Muscle layer of duodenum (tissue), 2 donors: ENCODE data around the gene CTSL.

Source experiments
- H3K27ac ChIP-seq: one replicate; pipeline ENCODE4 v1.7.0; 2013; ENCODE audit warnings: mild to moderate bottlenecking, low read length
- H3K27me3 ChIP-seq: one replicate; pipeline ENCODE4 v1.7.0; 2013; ENCODE audit warnings: low read depth, mild to moderate bottlenecking, control low read depth, low read length
- H3K36me3 ChIP-seq, 2 donors: one replicate each; pipeline ENCODE4 v1.7.0; 2013; ENCODE audit warnings: low read length in 2 of 2, control low read depth in 1 of 2, mild to moderate bottlenecking in 1 of 2; ENCODE audit not compliant: insufficient read depth in 2 of 2, control insufficient read depth in 1 of 2
- H3K4me1 ChIP-seq, 2 donors: one replicate each; pipeline ENCODE4 v1.7.0; 2013; ENCODE audit warnings: low read length in 2 of 2, mild to moderate bottlenecking in 2 of 2, control low read depth in 1 of 2, moderate library complexity in 1 of 2; ENCODE audit not compliant: insufficient read depth in 2 of 2, control insufficient read depth in 1 of 2
- H3K4me3 ChIP-seq, 2 donors: one replicate each; pipeline ENCODE4 v1.7.0; 2013; ENCODE audit warnings: low read length in 2 of 2, low read depth in 1 of 2, mild to moderate bottlenecking in 1 of 2
- H3K9me3 ChIP-seq, 2 donors: one replicate each; pipeline ENCODE4 v1.7.0; 2013; ENCODE audit warnings: low read length in 2 of 2, control low read depth in 1 of 2, mild to moderate bottlenecking in 1 of 2; ENCODE audit not compliant: control insufficient read depth in 1 of 2
- donor health status: healthy.

The CTSL gene

DNA sequence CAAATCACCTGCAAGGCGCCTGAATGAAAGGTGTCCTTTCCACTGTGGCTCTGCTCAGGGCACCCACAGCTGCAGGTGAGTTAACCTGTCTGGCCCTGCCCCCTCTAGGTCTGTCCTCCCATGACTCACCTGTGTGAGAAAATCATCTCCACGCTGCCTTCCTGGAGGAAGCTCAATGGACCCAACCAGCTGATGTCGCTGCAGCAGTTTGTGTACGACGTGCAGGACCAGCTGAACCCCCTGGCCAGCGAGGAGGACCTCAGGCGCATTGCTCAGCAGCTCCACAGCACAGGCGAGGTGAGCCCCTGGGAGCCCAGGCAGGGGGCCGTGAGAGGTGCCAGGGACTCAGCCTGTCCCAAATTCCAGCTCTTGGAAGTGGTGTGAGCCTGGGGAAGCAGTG, 23.0 kb upstream of the CTSL start:
- Histone ChIP-seq H3K4me1 (peaks cover 0 to under 1% of the 10 kb centered on the region in 2 donors), H3K36me3 (peaks cover 25 to 39% of the 10 kb centered on the region in 2 donors), H3K27me3 (no peaks in the 10 kb centered on the region), H3K4me3 (no peak overlapping the region), H3K27ac (no peak overlapping the region), H3K9me3 (no peaks in the 10 kb centered on the region)

DNA sequence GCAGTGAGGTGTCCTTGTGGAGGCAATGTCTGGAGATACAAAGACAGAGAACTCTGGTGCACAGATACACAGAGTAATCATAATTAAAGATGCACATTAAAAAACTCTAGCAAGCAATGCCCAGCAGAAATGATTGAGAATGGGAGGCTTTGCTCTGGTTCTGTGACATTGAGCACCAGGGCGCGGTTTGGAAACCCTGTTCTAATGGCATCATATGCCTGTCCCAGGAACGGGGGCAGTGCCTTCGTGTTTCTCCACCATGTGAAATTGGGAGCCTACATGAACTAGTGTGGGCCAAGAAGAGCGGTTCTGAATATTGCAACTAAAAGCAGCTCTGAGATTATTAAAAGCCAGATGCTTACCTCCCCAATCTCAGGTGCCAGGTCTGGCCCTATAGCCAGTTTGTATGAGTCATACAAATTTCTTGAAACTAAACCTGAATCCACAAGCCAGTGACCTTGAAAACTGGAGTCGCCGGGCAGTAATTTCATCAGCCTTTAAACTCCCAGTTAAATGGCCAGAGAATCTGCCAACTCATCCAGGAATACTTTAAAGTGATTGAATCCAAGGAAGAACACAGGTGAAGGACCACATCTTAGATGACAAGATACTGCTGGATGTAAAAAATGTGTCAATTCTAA, 22.2 kb upstream of the CTSL start:
- no peaks in the 10 kb centered on the region for H3K27me3 ChIP-seq
- no peak overlapping the region for H3K4me3 ChIP-seq
- peaks cover 0 to 3% of the 10 kb centered on the region in 2 donors for H3K4me1 ChIP-seq
- peaks cover 18 to 31% of the 10 kb centered on the region in 2 donors for H3K36me3 ChIP-seq
- no peaks in the 10 kb centered on the region for H3K9me3 ChIP-seq
- no peak overlapping the region for H3K27ac ChIP-seq

DNA sequence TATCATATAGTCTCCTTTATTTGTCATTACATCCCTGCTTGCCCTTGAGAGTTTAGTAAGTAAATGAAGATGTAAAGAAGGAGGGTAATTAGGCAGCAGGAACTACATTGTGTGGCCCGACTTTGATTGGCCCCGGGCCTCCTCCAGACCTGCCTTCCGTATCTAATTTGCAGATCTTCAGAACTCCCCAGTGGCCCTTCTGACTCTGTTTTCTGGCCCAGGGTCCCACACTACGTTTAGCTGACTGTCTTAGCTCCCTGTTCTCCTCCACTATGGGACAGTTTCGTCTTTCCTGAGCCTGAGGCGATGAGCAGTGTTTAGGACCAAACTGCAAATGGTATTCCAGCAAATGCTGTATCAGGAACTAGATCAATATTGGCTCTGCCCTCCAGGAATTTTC, 21.6 kb upstream of the CTSL start:
- Histone ChIP-seq H3K9me3 (no peaks in the 10 kb centered on the region), H3K4me3 (no peak overlapping the region), H3K27me3 (no peaks in the 10 kb centered on the region), H3K36me3 (peaks cover 18 to 26% of the 10 kb centered on the region in 2 donors), H3K27ac (no peak overlapping the region), H3K4me1 (peaks cover 0 to 3% of the 10 kb centered on the region in 2 donors)

DNA sequence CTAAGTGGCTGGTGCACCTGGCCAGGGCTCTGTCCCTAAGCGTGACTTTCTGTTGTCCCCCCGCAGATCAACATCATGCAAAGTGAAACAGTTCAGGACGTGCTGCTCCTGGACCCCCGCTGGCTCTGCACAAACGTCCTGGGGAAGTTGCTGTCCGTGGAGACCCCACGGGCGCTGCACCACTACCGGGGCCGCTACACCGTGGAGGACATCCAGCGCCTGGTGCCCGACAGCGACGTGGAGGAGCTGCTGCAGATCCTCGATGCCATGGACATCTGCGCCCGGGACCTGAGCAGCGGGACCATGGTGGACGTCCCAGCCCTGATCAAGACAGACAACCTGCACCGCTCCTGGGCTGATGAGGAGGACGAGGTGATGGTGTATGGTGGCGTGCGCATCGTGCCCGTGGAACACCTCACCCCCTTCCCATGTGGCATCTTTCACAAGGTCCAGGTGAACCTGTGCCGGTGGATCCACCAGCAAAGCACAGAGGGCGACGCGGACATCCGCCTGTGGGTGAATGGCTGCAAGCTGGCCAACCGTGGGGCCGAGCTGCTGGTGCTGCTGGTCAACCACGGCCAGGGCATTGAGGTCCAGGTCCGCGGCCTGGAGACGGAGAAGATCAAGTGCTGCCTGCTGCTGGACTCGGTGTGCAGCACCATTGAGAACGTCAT, 19.7 kb upstream of the CTSL start:
- peaks cover 11 to 25% of the 10 kb centered on the region in 2 donors for H3K36me3 ChIP-seq
- peaks cover 0 to 3% of the 10 kb centered on the region in 2 donors for H3K4me1 ChIP-seq
- no peak overlapping the region for H3K27ac ChIP-seq
- H3K27me3 ChIP-seq: no peaks in the 10 kb centered on the region
- H3K9me3 ChIP-seq: no peaks in the 10 kb centered on the region
- H3K4me3 ChIP-seq: no peak overlapping the region

DNA sequence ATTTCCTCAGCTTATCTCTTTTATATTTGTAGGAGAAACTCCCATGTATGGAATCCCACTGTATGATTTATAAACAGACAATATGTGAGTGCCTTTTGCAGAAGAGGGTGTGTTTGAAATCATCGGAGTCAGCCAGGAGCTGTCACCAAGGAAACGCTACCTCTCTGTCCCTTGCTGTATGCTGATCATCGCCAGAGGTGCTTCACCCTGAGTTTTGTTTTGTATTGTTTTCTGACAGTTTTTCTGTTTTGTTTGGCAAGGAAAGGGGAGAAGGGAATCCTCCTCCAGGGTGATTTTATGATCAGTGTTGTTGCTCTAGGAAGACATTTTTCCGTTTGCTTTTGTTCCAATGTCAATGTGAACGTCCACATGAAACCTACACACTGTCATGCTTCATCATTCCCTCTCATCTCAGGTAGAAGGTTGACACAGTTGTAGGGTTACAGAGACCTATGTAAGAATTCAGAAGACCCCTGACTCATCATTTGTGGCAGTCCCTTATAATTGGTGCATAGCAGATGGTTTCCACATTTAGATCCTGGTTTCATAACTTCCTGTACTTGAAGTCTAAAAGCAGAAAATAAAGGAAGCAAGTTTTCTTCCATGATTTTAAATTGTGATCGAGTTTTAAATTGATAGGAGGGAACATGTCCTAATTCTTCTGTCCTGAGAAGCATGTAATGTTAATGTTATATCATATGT, 18.0 kb upstream of the CTSL start:
- peaks cover 0 to 3% of the 10 kb centered on the region in 2 donors for H3K4me1 ChIP-seq
- H3K9me3 ChIP-seq: no peaks in the 10 kb centered on the region
- H3K4me3 ChIP-seq: no peak overlapping the region
- H3K27me3 ChIP-seq: no peaks in the 10 kb centered on the region
- H3K36me3 ChIP-seq: peaks cover 11 to 25% of the 10 kb centered on the region in 2 donors
- no peak overlapping the region for H3K27ac ChIP-seq

DNA sequence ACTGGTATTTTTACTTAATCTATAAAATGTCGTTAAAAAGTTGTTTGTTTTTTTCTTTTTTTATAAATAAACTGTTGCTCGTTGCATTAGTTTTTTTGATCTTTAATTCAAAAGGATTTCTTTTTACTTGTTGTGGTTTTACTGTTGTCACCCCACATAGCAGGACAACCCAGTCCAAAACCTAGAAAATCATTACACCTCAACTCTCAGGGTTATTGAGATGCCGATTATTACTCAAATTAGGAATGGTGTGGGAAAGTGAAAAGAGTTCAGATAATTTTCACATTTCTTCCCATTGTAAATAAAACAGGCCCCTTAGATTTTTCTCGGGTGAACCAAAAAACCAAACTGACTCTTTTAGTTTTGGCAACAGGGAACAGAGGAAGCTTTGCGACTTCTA, 17.4 kb upstream of the CTSL start:
- Histone ChIP-seq H3K27me3 (no peaks in the 10 kb centered on the region), H3K4me1 (peaks cover 0 to 3% of the 10 kb centered on the region in 2 donors), H3K27ac (no peak overlapping the region), H3K4me3 (no peak overlapping the region), H3K9me3 (no peaks in the 10 kb centered on the region), H3K36me3 (peaks cover 11 to 21% of the 10 kb centered on the region in 2 donors)

DNA sequence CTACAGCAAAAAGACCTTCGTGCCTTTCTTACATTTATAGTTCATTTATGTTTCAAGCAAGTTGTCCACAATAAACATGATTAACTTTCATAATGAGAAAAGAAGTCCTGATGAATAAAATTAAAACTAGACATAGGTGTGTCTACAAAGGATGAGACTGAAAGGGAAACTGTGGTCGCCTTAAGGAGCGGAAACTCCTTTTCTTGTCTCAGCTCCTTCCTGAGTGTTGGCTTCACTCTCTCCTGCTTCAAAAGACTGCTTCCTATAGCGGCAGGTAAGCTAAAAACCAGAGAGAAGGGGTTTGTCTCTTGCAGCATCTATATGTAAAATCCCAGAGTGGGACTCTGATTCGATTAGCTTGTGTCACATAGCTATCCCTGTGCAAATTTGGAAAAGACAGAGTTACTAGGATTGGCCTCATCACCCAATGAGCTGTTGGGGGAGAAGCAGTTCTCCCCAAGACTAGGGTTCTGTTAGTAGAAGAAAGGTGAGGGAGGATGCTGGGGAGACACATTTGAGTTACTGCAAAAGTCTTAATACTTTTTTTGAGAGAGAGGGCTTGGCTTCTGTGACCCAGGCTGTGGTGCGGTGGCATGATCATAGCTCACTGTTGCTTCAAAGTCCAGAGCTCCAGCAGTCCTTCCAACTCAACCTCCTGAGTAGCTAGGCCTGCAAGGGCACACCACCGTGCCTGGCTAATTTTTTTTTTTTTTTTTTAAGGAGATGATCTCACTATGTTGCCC, 16.8 kb upstream of the CTSL start:
- Histone ChIP-seq H3K4me1 (peaks cover 0 to 3% of the 10 kb centered on the region in 2 donors), H3K9me3 (no peaks in the 10 kb centered on the region), H3K36me3 (peaks cover 11 to 20% of the 10 kb centered on the region in 2 donors), H3K4me3 (no peak overlapping the region), H3K27ac (no peak overlapping the region), H3K27me3 (no peaks in the 10 kb centered on the region)

DNA sequence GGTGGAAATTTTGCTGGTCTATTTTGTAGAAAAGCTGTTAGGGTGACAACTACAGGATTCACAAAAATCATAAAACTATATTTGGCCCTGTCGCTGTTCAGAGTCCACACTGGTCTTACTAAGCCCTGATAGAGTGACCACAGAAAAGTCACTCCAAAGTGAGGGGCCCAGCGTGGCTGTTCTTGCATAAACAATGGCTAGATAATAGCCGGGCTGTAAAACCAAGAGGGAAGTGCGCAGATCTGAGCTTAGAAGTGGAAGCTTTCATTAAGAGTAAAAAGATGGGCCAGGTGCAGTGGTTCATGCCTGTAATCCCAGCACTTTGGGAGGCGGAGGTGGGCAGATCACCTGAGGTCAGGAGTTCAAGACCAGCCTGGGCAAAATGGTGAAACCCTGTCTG, 15.5 kb upstream of the CTSL start:
- no peaks in the 10 kb centered on the region for H3K27me3 ChIP-seq
- no peaks in the 10 kb centered on the region for H3K9me3 ChIP-seq
- no peak overlapping the region for H3K4me3 ChIP-seq
- H3K4me1 ChIP-seq: peaks cover 0 to 3% of the 10 kb centered on the region in 2 donors
- H3K36me3 ChIP-seq: peaks cover 11 to 24% of the 10 kb centered on the region in 2 donors
- no peak overlapping the region for H3K27ac ChIP-seq

DNA sequence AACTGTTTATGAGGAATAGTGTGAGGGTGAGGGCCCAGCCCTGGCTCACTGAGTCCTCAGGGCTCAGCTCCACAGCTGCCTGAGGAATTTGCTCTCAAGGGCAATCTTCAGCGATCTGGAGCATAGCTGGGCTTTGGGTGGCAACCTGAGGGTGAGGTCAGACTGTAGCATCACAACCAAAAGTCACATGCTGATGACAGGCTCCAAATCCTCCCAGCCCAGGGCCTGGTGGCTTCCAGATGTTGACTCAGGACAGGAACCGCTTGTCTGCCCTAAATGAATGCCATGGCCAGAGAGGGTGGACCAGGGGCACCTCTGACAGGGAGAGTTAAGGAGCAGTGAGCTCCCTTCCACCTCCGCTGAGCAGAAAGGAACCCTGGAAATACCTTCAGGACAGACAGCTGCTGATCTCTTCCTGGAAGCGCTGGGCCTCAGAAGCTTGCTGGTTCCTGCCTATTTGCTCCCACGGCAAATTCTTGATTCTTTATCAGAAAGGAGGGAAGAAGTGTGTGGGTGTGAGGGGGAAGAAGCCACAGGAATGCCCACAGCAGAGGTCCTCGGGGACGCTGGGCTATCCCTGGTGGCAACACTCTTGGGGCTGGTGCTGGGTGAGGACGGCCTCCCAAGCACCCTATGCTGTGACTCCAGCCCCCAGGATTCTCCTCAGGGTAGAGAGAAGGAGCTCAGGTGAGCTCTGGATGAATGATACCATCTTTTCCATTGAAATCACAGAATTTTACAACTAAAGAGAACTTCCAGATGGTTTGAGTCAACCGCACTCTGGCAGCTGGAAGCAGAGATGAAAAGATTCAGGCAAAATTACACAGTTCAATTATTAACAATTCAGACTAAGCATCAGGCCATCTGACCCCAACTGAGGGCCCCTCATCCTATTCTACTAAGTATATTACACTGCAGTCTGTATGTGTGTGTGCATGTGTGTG, 13.8 kb upstream of the CTSL start:
- Histone ChIP-seq H3K4me3 (no peak overlapping the region), H3K27ac (peak overlapping the region; percentile 52), H3K36me3 (peaks cover 1 to 11% of the 10 kb centered on the region in 2 donors), H3K27me3 (no peaks in the 10 kb centered on the region), H3K9me3 (no peaks in the 10 kb centered on the region), H3K4me1 (peaks cover 0 to 3% of the 10 kb centered on the region in 2 donors)

DNA sequence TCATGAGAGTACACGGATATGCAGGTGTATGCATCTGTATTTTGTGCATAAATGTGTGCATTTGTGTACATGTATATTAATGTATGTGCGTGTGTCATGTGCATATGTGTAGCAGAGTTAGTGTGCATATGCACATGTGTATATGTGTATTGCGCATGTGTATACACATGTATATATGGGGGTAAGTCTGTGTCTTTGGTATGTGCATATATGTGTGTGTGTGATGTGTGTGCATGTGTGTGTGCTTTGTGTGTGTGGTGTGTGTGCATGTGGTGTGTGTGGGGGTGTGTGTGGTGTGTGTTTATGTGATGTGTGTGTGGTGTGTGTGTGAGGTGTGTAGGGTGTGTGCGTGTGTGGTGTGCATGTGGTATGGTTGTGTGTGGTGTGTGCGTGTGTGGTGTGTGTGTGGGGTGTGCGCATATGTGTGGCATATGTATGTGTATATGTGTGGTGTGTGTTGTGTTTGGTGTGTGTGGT, 13.1 kb upstream of the CTSL start:
- peaks cover 0 to 3% of the 10 kb centered on the region in 2 donors for H3K4me1 ChIP-seq
- H3K9me3 ChIP-seq: no peaks in the 10 kb centered on the region
- H3K4me3 ChIP-seq: no peak overlapping the region
- peaks cover 0 to 9% of the 10 kb centered on the region in 2 donors for H3K36me3 ChIP-seq
- peak overlapping the region; percentile 34 for H3K27ac ChIP-seq
- no peaks in the 10 kb centered on the region for H3K27me3 ChIP-seq
